GM21528 (cell line): ENCODE results near the gene CHI3L1.

ENCODE experiments used
- ATAC-seq: cut with Tn5 transposase; IDR thresholded peaks from one replicate; pipeline ENCODE4 v1.9.1; 2021; ENCODE audit warnings: mild to moderate bottlenecking, moderate library complexity; ENCODE audit not compliant: unreplicated experiment, low FRiP score

CHI3L1 gene

GRCh38 chr1:203153051-203153988 is 33.2 kb downstream of the CHI3L1 start:
- no peak for ATAC-seq

GRCh38 chr1:203152158-203153034 is 34.1 kb downstream of the CHI3L1 start:
- no peak for ATAC-seq

- no peak for ATAC-seq
These were observed 34.9 kb downstream of the CHI3L1 start for GRCh38 chr1:203151362-203152157.

GRCh38 chr1:203150511-203151297 is 35.8 kb downstream of the CHI3L1 start:
- no peak for ATAC-seq

GRCh38 chr1:203149188-203149840 is 37.2 kb downstream of the CHI3L1 start:
- no peak for ATAC-seq

- no peak for ATAC-seq
These were observed 37.9 kb downstream of the CHI3L1 start for GRCh38 chr1:203148579-203148978.

- ATAC-seq: no peak
These were observed 38.4 kb downstream of the CHI3L1 start for GRCh38 chr1:203148127-203148526.

- no peak for ATAC-seq
These were observed 39.1 kb downstream of the CHI3L1 start for GRCh38 chr1:203147376-203147775.

- no peak for ATAC-seq
These were observed 40.0 kb downstream of the CHI3L1 start for GRCh38 chr1:203146537-203146936.

- no peak for ATAC-seq
These were observed 40.5 kb downstream of the CHI3L1 start for GRCh38 chr1:203146042-203146369.

- ATAC-seq: no peak
These were observed 41.0 kb downstream of the CHI3L1 start for GRCh38 chr1:203145321-203146041.

- no peak for ATAC-seq
These were observed 41.8 kb downstream of the CHI3L1 start for GRCh38 chr1:203144661-203145060.

- no peak for ATAC-seq
These were observed 42.9 kb downstream of the CHI3L1 start for GRCh38 chr1:203143641-203144040.

GRCh38 chr1:203142684-203143408 is 43.7 kb downstream of the CHI3L1 start:
- ATAC-seq: no peak

- ATAC-seq: no peak
These were observed 44.4 kb downstream of the CHI3L1 start for GRCh38 chr1:203142124-203142523.

- ATAC-seq: no peak
These were observed 45.6 kb downstream of the CHI3L1 start for GRCh38 chr1:203140743-203141520.

GRCh38 chr1:203139976-203140475 is 46.5 kb downstream of the CHI3L1 start:
- no peak for ATAC-seq
